ENCODE measurements around the gene GLI3. TPM values are rescaled to one million over a fixed set of nuclear protein-coding genes. Genes with fewer than 3 reads are reported as not detected.

GLI3 gene
- total RNA-seq, 1 donor from 2014 or later: 126 TPM

DNA sequence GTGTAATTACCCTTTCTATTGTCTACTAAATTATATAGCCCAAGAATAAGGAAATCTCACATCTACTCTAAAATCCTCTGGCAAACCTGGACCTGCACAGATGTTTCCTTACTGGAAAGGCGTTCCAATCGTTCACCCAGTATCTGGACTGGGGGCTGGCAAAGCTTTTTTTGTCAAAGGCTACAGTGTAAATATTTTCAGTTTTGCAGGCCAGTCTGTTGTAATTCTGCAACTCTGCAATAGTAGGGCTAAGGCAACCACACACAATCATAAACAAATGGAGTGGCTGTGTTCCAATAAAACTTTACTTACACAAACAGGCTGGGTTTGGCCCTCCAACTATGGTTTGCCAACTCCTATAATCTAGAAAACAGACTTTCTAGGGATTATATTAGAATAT, 56.2 kb downstream of the GLI3 start:
- peaks cover 19% of the 10 kb centered on the region for H3K4me1 Mint-ChIP-seq
- no peak for DNase-seq (ENCODE audit: low spot score in 2 of 2, unreplicated experiment in 2 of 2)
- no peak overlapping the region for H3K4me3 Mint-ChIP-seq
- peaks cover 28% of the 10 kb centered on the region for H3K36me3 Mint-ChIP-seq
- TF ChIP-seq, protein P1, sequence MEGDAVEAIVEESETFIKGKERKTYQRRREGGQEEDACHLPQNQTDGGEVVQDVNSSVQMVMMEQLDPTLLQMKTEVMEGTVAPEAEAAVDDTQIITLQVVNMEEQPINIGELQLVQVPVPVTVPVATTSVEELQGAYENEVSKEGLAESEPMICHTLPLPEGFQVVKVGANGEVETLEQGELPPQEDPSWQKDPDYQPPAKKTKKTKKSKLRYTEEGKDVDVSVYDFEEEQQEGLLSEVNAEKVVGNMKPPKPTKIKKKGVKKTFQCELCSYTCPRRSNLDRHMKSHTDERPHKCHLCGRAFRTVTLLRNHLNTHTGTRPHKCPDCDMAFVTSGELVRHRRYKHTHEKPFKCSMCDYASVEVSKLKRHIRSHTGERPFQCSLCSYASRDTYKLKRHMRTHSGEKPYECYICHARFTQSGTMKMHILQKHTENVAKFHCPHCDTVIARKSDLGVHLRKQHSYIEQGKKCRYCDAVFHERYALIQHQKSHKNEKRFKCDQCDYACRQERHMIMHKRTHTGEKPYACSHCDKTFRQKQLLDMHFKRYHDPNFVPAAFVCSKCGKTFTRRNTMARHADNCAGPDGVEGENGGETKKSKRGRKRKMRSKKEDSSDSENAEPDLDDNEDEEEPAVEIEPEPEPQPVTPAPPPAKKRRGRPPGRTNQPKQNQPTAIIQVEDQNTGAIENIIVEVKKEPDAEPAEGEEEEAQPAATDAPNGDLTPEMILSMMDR (IDR thresholded peaks at IDR 0.05; ENCODE audit: unreplicated experiment): no peak
- no peaks in the 10 kb centered on the region for H3K9me3 Mint-ChIP-seq
- H3K27me3 Mint-ChIP-seq (ENCODE audit: low read depth): no peaks in the 10 kb centered on the region
- no peak overlapping the region for H3K27ac Mint-ChIP-seq

DNA sequence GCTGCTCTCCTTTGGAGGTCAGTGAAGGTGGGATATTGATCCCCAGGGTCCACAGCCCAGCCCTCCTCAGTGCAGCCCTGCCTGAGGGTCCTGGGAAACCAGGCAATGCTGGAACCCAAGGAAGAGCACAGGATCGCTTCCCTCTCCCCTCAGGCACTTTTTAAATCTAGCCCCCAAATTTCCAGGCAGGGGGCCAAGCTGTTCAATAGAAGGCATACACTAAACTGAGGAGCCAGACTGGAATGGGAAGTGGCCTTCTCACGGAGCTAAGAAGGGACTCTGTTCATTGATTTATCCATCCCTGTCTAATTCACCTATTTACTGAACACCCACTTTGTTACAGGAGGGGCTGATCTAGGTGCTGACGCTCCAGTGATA, 60.3 kb downstream of the GLI3 start:
- Mint-ChIP-seq H3K4me3 (no peak overlapping the region), H3K9me3 (no peaks in the 10 kb centered on the region), H3K27me3 (ENCODE audit: low read depth) (no peaks in the 10 kb centered on the region), H3K36me3 (peaks cover 32% of the 10 kb centered on the region), H3K4me1 (peaks cover 32% of the 10 kb centered on the region), H3K27ac (peak overlapping the region; percentile 68)
- TF ChIP-seq, protein P1 (IDR thresholded peaks at IDR 0.05; ENCODE audit: unreplicated experiment): no peak
- no peak for DNase-seq (ENCODE audit: low spot score in 2 of 2, unreplicated experiment in 2 of 2)

DNA sequence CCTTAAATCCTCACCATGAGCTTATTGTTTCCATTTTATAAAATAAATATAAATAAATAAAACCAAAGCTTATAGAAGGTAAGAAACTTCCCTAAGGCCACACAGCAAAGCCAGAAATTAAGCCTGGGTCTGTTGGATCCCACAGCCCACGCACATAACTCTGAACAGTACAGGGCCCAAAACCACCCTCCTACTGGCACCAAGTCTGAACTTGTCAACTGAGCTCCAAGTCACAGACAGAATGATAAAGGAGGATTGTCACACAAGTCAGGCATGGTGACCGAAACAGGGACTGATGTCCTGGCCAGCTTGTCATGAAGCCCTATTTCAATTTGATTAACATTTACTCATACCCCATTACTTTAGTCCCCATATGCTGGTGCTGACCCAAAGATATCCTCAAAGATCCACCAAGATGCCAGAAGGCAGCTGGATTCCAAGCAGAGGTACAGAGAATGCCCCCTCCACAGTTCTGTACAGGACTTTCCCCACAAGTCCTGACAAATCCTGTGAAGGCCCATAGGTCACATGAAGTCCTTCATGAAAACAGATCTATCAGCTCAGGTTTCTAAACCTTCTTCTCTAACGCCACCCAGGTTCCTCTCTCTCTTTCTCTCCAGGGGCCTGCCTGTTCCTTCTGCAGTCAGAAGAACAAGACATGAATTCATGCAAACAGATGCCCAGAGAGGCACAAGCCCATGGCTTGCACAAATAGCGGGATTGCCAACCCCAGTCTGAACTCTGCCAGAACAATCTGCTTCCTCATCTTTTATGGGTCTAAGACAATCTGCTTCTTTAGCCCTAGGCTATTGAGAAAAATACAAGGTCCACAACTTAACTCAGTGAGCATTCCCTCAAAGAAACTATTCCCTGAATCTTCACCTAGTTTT, 60.9 kb downstream of the GLI3 start:
- H3K4me1 Mint-ChIP-seq: peaks cover 32% of the 10 kb centered on the region
- H3K9me3 Mint-ChIP-seq: no peaks in the 10 kb centered on the region
- H3K27me3 Mint-ChIP-seq (ENCODE audit: low read depth): no peaks in the 10 kb centered on the region
- H3K36me3 Mint-ChIP-seq: peaks cover 34% of the 10 kb centered on the region
- H3K27ac Mint-ChIP-seq: peak overlapping the region; percentile 68
- no peak overlapping the region for H3K4me3 Mint-ChIP-seq
- no peak for DNase-seq (ENCODE audit: low spot score in 2 of 2, unreplicated experiment in 2 of 2)
- TF ChIP-seq, protein P1 (IDR thresholded peaks at IDR 0.05; ENCODE audit: unreplicated experiment): no peak

DNA sequence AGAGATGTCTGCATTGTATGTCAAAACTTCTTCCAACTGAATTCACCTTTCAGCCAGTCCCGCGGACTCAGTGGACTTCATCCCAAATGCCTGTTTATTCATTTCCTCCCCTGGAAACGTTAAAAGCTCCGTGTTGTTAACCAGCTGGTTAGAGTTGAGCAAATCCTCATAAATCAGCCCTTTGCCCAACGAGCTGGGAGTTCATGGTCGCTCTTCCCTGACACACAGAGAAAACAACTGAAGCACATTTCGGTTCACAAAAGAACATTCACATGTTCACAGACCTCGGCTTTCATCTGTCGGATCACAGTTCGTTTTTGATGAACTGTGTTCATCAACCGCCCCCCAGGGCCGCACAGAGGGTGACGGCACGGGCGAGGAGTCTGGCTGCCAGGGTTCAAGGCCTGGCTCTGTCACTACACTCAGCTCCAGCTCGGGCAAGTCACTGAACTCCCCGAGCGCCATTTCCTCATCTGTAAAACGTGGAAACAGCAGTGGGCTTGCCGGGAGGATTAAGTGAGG, 62.6 kb downstream of the GLI3 start:
- Mint-ChIP-seq H3K9me3 (no peaks in the 10 kb centered on the region), H3K4me1 (peaks cover 34% of the 10 kb centered on the region), H3K27ac (peak overlapping the region; percentile 83), H3K4me3 (no peak overlapping the region), H3K27me3 (ENCODE audit: low read depth) (no peaks in the 10 kb centered on the region), H3K36me3 (peaks cover 23% of the 10 kb centered on the region)
- TF ChIP-seq, protein P1 (IDR thresholded peaks at IDR 0.05; ENCODE audit: unreplicated experiment): no peak
- DNase-seq (ENCODE audit: low spot score in 2 of 2, unreplicated experiment in 2 of 2): no peak

DNA sequence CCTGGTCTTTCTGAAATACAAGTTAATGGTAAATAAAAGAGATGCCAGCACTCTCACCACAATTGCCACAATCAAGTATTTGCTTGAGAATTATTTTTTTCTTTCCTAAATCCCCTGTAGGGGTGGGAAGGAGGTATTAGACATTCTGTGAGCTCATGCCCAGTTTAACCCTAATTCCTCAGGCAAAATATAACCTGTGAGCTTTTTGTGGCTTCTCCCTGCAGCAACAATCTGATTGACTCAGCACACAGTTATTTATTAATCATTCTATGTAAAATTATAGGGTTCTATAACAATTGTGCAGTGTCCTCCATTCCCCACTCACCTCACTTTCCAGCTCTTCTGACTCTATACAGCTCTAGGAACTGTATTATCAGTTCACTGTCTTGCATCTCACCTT, 66.3 kb downstream of the GLI3 start:
- Mint-ChIP-seq H3K4me3 (no peak overlapping the region), H3K27me3 (ENCODE audit: low read depth) (no peaks in the 10 kb centered on the region), H3K36me3 (peaks cover 8% of the 10 kb centered on the region), H3K27ac (no peak overlapping the region), H3K9me3 (no peaks in the 10 kb centered on the region), H3K4me1 (peaks cover 40% of the 10 kb centered on the region)
- TF ChIP-seq, protein P1 (IDR thresholded peaks at IDR 0.05; ENCODE audit: unreplicated experiment): no peak
- no peak for DNase-seq (ENCODE audit: low spot score in 2 of 2, unreplicated experiment in 2 of 2)

All from mesothelial cell of epicardium (in vitro differentiated cells).